Measurements from ENCODE around the gene SLC2A10.

SLC2A10 gene

GRCh38 chr20:46724343-46724959, 15.0 kb downstream of the SLC2A10 start:
- no peak overlapping the region for H3K4me3 ChIP-seq (ENCODE audit: low read depth, low read length)
- TF ChIP-seq MAX (IDR thresholded peaks at IDR 0.05; ENCODE audit: low read depth, low read length) = no peak
- no peak for TF ChIP-seq POLR2A (IDR thresholded peaks at IDR 0.05; ENCODE audit: extremely low read depth, insufficient read length)
- TF ChIP-seq CTCF (IDR thresholded peaks at IDR 0.05; ENCODE audit: low read depth, low read length) = no peak
- TF ChIP-seq MYC (IDR thresholded peaks at IDR 0.05; ENCODE audit: low read depth, low read length) = no peak
- no peak for DNase-seq (ENCODE audit: low read depth)

- DNase-seq (ENCODE audit: low read depth) = no peak
- TF ChIP-seq MAX (IDR thresholded peaks at IDR 0.05; ENCODE audit: low read depth, low read length) (no peak), CTCF (IDR thresholded peaks at IDR 0.05; ENCODE audit: low read depth, low read length) (no peak), POLR2A (IDR thresholded peaks at IDR 0.05; ENCODE audit: extremely low read depth, insufficient read length) (no peak), MYC (IDR thresholded peaks at IDR 0.05; ENCODE audit: low read depth, low read length) (no peak)
- H3K4me3 ChIP-seq (ENCODE audit: low read depth, low read length) = no peak overlapping the region
Measured at GRCh38 chr20:46725186-46726165, 16.0 kb downstream of the SLC2A10 start.

GRCh38 chr20:46731770-46732169, 22.3 kb downstream of the SLC2A10 start:
- no peak overlapping the region for H3K4me3 ChIP-seq (ENCODE audit: low read depth, low read length)
- peak; percentile 17 for DNase-seq (ENCODE audit: low read depth)
- TF ChIP-seq MAX (IDR thresholded peaks at IDR 0.05; ENCODE audit: low read depth, low read length) (no peak), POLR2A (IDR thresholded peaks at IDR 0.05; ENCODE audit: extremely low read depth, insufficient read length) (no peak), MYC (IDR thresholded peaks at IDR 0.05; ENCODE audit: low read depth, low read length) (no peak), CTCF (IDR thresholded peaks at IDR 0.05; ENCODE audit: low read depth, low read length) (no peak)

- DNase-seq (ENCODE audit: low read depth) = no peak
- no peak for TF ChIP-seq MAX (IDR thresholded peaks at IDR 0.05; ENCODE audit: low read depth, low read length)
- TF ChIP-seq CTCF (IDR thresholded peaks at IDR 0.05; ENCODE audit: low read depth, low read length) = no peak
- no peak for TF ChIP-seq POLR2A (IDR thresholded peaks at IDR 0.05; ENCODE audit: extremely low read depth, insufficient read length)
- TF ChIP-seq MYC (IDR thresholded peaks at IDR 0.05; ENCODE audit: low read depth, low read length) = no peak
- no peak overlapping the region for H3K4me3 ChIP-seq (ENCODE audit: low read depth, low read length)
Measured at GRCh38 chr20:46735436-46735835, 26.0 kb downstream of the SLC2A10 start.

GRCh38 chr20:46739431-46740213, 30.2 kb downstream of the SLC2A10 start:
- H3K4me3 ChIP-seq (ENCODE audit: low read depth, low read length) = no peak overlapping the region
- no peak for DNase-seq (ENCODE audit: low read depth)
- no peak for TF ChIP-seq MYC (IDR thresholded peaks at IDR 0.05; ENCODE audit: low read depth, low read length)
- TF ChIP-seq CTCF (IDR thresholded peaks at IDR 0.05; ENCODE audit: low read depth, low read length) = no peak
- TF ChIP-seq POLR2A (IDR thresholded peaks at IDR 0.05; ENCODE audit: extremely low read depth, insufficient read length) = no peak
- TF ChIP-seq MAX (IDR thresholded peaks at IDR 0.05; ENCODE audit: low read depth, low read length) = no peak

All from NB4 (cell line).